Endothelial cell (in vitro differentiated cells): ENCODE results near the gene GPC3. TPM values are rescaled to one million over a fixed set of nuclear protein-coding genes. Genes with fewer than 3 reads are reported as not detected.

Experiments used
- DNase-seq: peaks from one replicate; pipeline ENCODE4 v3.0.0; 2021; ENCODE audit warnings: low spot score
- H3K27ac Mint-ChIP-seq: one replicate; pipeline ENCODE4 v1.8.0; 2021; ENCODE audit warnings: mixed read lengths, inconsistent platforms; ENCODE audit not compliant: unreplicated experiment
- H3K27me3 Mint-ChIP-seq: one replicate; pipeline ENCODE4 v1.8.0; 2021; ENCODE audit warnings: mild to moderate bottlenecking, moderate library complexity, mixed read lengths, inconsistent platforms; ENCODE audit not compliant: unreplicated experiment
- H3K36me3 Mint-ChIP-seq: one replicate; pipeline ENCODE4 v1.8.0; 2021; ENCODE audit warnings: mild to moderate bottlenecking, low read depth, mixed read lengths, inconsistent platforms; ENCODE audit not compliant: unreplicated experiment
- H3K4me1 Mint-ChIP-seq: one replicate; pipeline ENCODE4 v1.8.0; 2021; ENCODE audit warnings: mild to moderate bottlenecking, mixed read lengths, inconsistent platforms; ENCODE audit not compliant: unreplicated experiment
- H3K4me3 Mint-ChIP-seq: one replicate; pipeline ENCODE4 v1.8.0; 2021; ENCODE audit warnings: mild to moderate bottlenecking, mixed read lengths, inconsistent platforms; ENCODE audit not compliant: unreplicated experiment
- H3K9me3 Mint-ChIP-seq: one replicate; pipeline ENCODE4 v1.8.0; 2021; ENCODE audit warnings: mixed read lengths, inconsistent platforms; ENCODE audit not compliant: unreplicated experiment
- total RNA-seq: library from RNA; stranded (reverse); fragmentation: NEBNext Ultra II Directional; extraction: Animal tissue kit (Norgen Biotek cat#: 25700); gene quantifications from one replicate; pipeline ENCODE4 v1.2.1, GENCODE V29; 2021; ENCODE audit not compliant: unreplicated experiment
- TF ChIP-seq, protein P1 (sequence below): fragments of 200-600 bp; sonication (generic); IDR thresholded peaks from one replicate; pipeline ENCODE4 v1.5.0; 2021; ENCODE audit warnings: antibody characterized with exemption; ENCODE audit not compliant: unreplicated experiment

The GPC3 gene
- total RNA-seq, 1 donor from 2014 or later, result 4.7 TPM

DNA sequence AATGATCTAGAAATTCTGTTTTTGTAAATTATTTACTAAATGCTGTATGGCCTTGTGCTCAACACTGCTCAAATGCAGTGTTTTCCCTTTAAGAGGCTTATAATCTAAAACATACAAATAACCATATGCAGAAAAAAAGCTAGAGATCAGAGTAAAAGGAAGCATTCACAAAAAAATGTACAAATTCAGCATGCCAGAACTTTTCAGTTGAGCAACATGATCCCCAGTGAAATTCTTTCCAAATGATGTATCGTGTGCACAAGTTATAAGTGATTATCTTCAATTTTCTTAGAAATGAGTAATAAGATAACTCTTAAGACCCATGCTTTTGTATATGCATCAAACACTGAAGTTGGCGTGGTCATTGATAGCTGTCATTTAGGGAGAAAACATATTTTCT is 5.0 kb downstream of the GPC3 start:
- no peaks in the 10 kb centered on the region for H3K9me3 Mint-ChIP-seq
- TF ChIP-seq, protein P1, sequence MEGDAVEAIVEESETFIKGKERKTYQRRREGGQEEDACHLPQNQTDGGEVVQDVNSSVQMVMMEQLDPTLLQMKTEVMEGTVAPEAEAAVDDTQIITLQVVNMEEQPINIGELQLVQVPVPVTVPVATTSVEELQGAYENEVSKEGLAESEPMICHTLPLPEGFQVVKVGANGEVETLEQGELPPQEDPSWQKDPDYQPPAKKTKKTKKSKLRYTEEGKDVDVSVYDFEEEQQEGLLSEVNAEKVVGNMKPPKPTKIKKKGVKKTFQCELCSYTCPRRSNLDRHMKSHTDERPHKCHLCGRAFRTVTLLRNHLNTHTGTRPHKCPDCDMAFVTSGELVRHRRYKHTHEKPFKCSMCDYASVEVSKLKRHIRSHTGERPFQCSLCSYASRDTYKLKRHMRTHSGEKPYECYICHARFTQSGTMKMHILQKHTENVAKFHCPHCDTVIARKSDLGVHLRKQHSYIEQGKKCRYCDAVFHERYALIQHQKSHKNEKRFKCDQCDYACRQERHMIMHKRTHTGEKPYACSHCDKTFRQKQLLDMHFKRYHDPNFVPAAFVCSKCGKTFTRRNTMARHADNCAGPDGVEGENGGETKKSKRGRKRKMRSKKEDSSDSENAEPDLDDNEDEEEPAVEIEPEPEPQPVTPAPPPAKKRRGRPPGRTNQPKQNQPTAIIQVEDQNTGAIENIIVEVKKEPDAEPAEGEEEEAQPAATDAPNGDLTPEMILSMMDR, result no peak
- DNase-seq, result no peak
- no peak overlapping the region for H3K4me3 Mint-ChIP-seq
- H3K27ac Mint-ChIP-seq, result no peak overlapping the region
- H3K27me3 Mint-ChIP-seq, result peaks cover 2% of the 10 kb centered on the region
- peaks cover 4% of the 10 kb centered on the region for H3K4me1 Mint-ChIP-seq
- no peaks in the 10 kb centered on the region for H3K36me3 Mint-ChIP-seq

DNA sequence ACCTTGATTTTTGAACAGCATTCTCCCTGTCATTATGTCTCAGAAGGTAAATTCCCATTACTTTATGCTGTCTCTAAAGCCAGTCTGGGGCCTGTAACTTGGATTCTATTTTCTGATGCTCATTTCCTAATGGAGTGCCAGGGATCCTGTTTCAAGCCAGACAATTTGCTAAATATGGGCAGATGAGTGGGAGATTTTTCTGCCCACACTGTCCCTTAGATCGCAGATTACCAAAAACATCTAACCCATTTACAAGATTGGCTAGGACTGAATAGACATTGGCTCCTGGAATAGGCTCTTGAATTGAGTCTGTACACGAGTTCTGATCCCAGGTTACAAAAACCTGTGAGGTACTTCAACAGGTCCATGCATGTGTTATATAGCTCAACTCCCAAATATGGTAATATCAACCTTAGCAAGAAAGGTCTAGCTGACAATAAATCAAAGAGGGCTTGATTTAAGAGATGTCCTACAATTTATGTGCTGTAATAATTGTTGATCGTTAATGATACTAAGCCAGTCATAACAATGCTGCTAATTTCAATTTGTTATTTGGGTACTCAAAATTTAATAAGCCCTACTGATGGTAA is 5.7 kb downstream of the GPC3 start:
- TF ChIP-seq, protein P1, result no peak
- DNase-seq, result no peak
- no peaks in the 10 kb centered on the region for H3K9me3 Mint-ChIP-seq
- peaks cover 4% of the 10 kb centered on the region for H3K4me1 Mint-ChIP-seq
- no peak overlapping the region for H3K27ac Mint-ChIP-seq
- no peaks in the 10 kb centered on the region for H3K36me3 Mint-ChIP-seq
- peaks cover 2% of the 10 kb centered on the region for H3K27me3 Mint-ChIP-seq
- H3K4me3 Mint-ChIP-seq, result no peak overlapping the region

DNA sequence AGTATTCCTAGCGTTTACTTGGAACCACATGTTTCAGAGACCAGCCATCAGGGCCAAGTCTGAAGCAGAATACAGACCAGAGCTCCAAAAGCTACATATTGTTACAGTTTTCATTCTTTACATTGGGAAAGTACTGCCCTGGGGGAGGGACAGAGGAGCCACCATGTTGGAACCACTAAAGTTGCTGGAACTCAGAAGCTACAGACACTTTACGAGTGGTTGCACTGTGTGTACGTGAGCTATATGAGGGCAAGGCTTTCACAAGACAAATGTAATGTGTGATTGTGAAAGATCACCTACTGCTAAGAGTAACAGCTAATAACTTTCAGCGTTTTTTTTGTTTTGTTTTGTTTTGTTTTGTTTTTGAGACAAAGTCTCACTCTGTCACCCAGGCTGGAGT is 11.7 kb downstream of the GPC3 start:
- no peak for DNase-seq
- H3K27me3 Mint-ChIP-seq, result no peaks in the 10 kb centered on the region
- TF ChIP-seq, protein P1, result no peak
- H3K4me1 Mint-ChIP-seq, result no peaks in the 10 kb centered on the region
- no peaks in the 10 kb centered on the region for H3K36me3 Mint-ChIP-seq
- H3K9me3 Mint-ChIP-seq, result no peaks in the 10 kb centered on the region
- no peak overlapping the region for H3K4me3 Mint-ChIP-seq
- H3K27ac Mint-ChIP-seq, result no peak overlapping the region

DNA sequence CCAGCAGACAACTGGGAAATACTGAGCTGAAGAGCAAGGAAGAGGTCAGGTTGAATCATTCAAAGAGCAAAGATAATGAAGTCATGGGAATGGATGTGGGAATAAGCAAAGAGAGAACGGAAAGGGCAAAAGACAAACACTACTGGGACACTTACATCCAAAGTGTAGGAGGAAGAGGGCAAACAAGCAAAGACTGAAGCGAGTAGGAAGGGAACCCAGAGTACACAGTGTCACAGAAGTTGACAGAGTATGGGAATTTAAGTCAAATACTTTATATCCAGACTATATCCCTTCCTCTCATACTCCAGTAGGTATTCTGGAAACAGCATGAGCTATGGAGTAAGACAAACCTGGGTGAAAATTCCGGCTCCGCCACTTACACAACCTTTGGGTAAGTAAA is 12.5 kb downstream of the GPC3 start:
- Mint-ChIP-seq H3K27ac (no peak overlapping the region), H3K4me1 (no peaks in the 10 kb centered on the region), H3K9me3 (no peaks in the 10 kb centered on the region), H3K36me3 (no peaks in the 10 kb centered on the region), H3K4me3 (no peak overlapping the region), H3K27me3 (no peaks in the 10 kb centered on the region)
- no peak for DNase-seq
- TF ChIP-seq, protein P1, result no peak

DNA sequence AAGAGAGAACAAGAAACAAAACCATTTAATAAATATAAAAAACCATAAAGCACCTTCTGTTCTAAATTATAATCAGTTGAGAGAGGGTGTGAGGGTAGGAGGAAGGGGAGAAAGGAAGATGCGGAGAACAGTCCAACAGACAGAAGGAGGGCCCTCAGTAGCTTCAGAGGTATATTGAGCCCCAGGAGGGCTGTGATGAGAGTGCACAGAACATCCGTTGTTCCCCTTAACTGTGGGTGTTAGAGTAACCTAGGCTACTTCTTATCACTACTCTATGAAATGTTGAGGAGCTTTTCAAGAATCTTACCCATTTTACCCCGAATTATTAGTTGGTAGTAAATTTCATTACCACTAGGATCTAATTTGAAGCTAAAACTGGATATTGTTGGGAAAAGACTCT is 13.8 kb downstream of the GPC3 start:
- Mint-ChIP-seq H3K4me1 (no peaks in the 10 kb centered on the region), H3K9me3 (no peaks in the 10 kb centered on the region), H3K27ac (no peak overlapping the region)

More for the DNA sequence above, 13.8 kb downstream of the GPC3 start:
- Mint-ChIP-seq H3K36me3 (no peaks in the 10 kb centered on the region), H3K4me3 (no peak overlapping the region), H3K27me3 (no peaks in the 10 kb centered on the region)
- no peak for DNase-seq
- TF ChIP-seq, protein P1, result no peak
